GM12878 (cell line): Measurements from ENCODE around the gene CD300E. TPM values are rescaled to one million over a fixed set of nuclear protein-coding genes. Genes with fewer than 3 reads are reported as not detected.

ENCODE experiments used
- ATAC-seq: fragments of 200-7000 bp; cut with Tn5 transposase; 3 replicates; pipeline ENCODE4 v1.9.1; 2020; ENCODE audit warnings: mild to moderate bottlenecking, moderate library complexity
- BruUV-seq: library from RNA; stranded (reverse); fragments of 400-500 nt; replicated peaks from 2 replicates; lab custom pipeline; 2021; lab: Mats Ljungman, UMichigan
- CTCF ChIA-PET: fragments of 300-600 bp; sonication (Branson Sonifier 250); formaldehyde crosslinking; extraction: SDS; loops from one replicate; lab custom pipeline; 2021; ENCODE audit warnings: inconsistent platforms; lab: Yijun Ruan, JAX
- POLR2A ChIA-PET: fragments of 350-600 bp; formaldehyde crosslinking; extraction: SDS; loops from one replicate; lab custom pipeline; 2021; ENCODE audit warnings: inconsistent platforms; lab: Charles Lee
- RAD21 ChIA-PET: fragments of 300-600 bp; sonication (Branson Sonifier 250); formaldehyde crosslinking; loops from one replicate; lab custom pipeline; 2023; ENCODE audit warnings: antibody characterized with exemption; ENCODE audit not compliant: unreplicated experiment; lab: Charles Lee
- SMC1A ChIA-PET: fragments of 300-600 bp; sonication (Branson Sonifier 250); formaldehyde crosslinking; loops from one replicate; lab custom pipeline; 2023; ENCODE audit not compliant: unreplicated experiment, uncharacterized antibody; lab: Charles Lee
- DNase-seq: peaks from one replicate; pipeline ENCODE4 v3.0.0-alpha.2; 2011; ENCODE audit warnings: low read depth, low spot score
- FAIRE-seq: peaks from 3 replicates; lab custom pipeline; 2011; peaks lifted over from hg19 to GRCh38; lab: Jason Lieb, UNC
- H2AFZ ChIP-seq: 2 replicates; pipeline ENCODE4 v1.6.0; 2011; ENCODE audit warnings: low read depth, low read length, control low read depth; ENCODE audit not compliant: control insufficient read depth
- H3K27ac ChIP-seq: 2 replicates; pipeline ENCODE4 v1.5.1; 2011; ENCODE audit warnings: control low read depth; ENCODE audit not compliant: control insufficient read depth, insufficient read depth
- H3K27me3 ChIP-seq, 2 experiments: replicated peaks in 1 of 2; 2 replicates each; pipeline versions ENCODE4 v1.6.0 to v1.6.1; 2011; ENCODE audit warnings: low read length in 1 of 2; ENCODE audit not compliant: control insufficient read depth in 2 of 2, insufficient read depth in 2 of 2
- H3K36me3 ChIP-seq, 2 experiments: 2 replicates each; pipeline ENCODE4 v1.5.1; 2011; ENCODE audit warnings: low read length in 1 of 2; ENCODE audit not compliant: control insufficient read depth in 2 of 2, insufficient read depth in 2 of 2
- H3K4me1 ChIP-seq: 2 replicates; pipeline ENCODE4 v1.6.1; 2011; ENCODE audit warnings: mild to moderate bottlenecking, low read length, moderate library complexity, mixed read lengths; ENCODE audit not compliant: control insufficient read depth, insufficient read depth
- H3K4me2 ChIP-seq: 2 replicates; pipeline ENCODE4 v1.6.0; 2011; ENCODE audit warnings: control low read depth; ENCODE audit not compliant: control insufficient read depth, insufficient read depth
- H3K4me3 ChIP-seq: fragments of 200-600 bp; sonication (generic); 2 replicates; pipeline ENCODE4 v1.5.1; 2016
- H3K79me2 ChIP-seq: 2 replicates; pipeline ENCODE4 v1.6.0; 2011; ENCODE audit warnings: low read length; ENCODE audit not compliant: control insufficient read depth, insufficient read depth
- H3K9ac ChIP-seq: 2 replicates; pipeline ENCODE4 v1.8.0; 2011; ENCODE audit warnings: low read length, control low read depth, mixed read lengths; ENCODE audit not compliant: control insufficient read depth, insufficient read depth
- H3K9me3 ChIP-seq: replicated peaks from 3 replicates; pipeline ENCODE4 v1.5.1; 2011; ENCODE audit warnings: mild to moderate bottlenecking, low read length; ENCODE audit not compliant: control insufficient read depth, insufficient read depth
- H4K20me1 ChIP-seq: 2 replicates; pipeline ENCODE4 v1.6.0; 2011; ENCODE audit not compliant: control insufficient read depth, insufficient read depth
- CTCF ChIP-seq, 3 experiments: IDR thresholded peaks in 2 of 3; conservative IDR thresholded peaks in 1 of 3; 2 replicates each; pipeline ENCODE4 v1.5.1; 2011; ENCODE audit warnings: low read depth in 3 of 3, low read length in 3 of 3, mild to moderate bottlenecking in 3 of 3, control low read depth in 2 of 3, moderate library complexity in 2 of 3, inconsistent platforms in 1 of 3, mixed read lengths in 1 of 3; ENCODE audit not compliant: control insufficient read depth in 2 of 3, insufficient read depth in 1 of 3; ENCODE audit errors: extremely low read depth in 1 of 3
- LARP7 ChIP-seq: fragments of 450-650 bp; IDR thresholded peaks from 2 replicates; pipeline ENCODE4 v1.6.1; 2017; ENCODE audit warnings: mild to moderate bottlenecking
- NFIC ChIP-seq: IDR thresholded peaks from 2 replicates; pipeline ENCODE4 v1.6.1; 2012; ENCODE audit warnings: low read depth, mild to moderate bottlenecking, inconsistent platforms, low read length, moderate library complexity
- RAD21 ChIP-seq: IDR thresholded peaks from 2 replicates; pipeline ENCODE4 v1.6.1; 2011; ENCODE audit warnings: mild to moderate bottlenecking, low read depth, low read length, moderate library complexity; ENCODE audit not compliant: insufficient read depth
- SMC3 ChIP-seq: IDR thresholded peaks from 2 replicates; pipeline ENCODE4 v1.6.1; 2011; ENCODE audit warnings: low read length, improper control_type of control experiment, borderline replicate concordance
- SPI1 ChIP-seq: IDR thresholded peaks from 2 replicates; pipeline ENCODE4 v1.6.1; 2011; ENCODE audit warnings: low read depth, mild to moderate bottlenecking, low read length, moderate library complexity, borderline replicate concordance; ENCODE audit not compliant: insufficient read depth
- YY1 ChIP-seq: IDR thresholded peaks from 2 replicates; pipeline ENCODE4 v1.6.1; 2011; ENCODE audit warnings: low read depth, mild to moderate bottlenecking, low read length
- ZNF24 ChIP-seq: fragments of 450-650 bp; IDR thresholded peaks from 2 replicates; pipeline ENCODE4 v1.6.1; 2017; ENCODE audit warnings: antibody characterized with exemption, mild to moderate bottlenecking
- WGBS: methylation state at CpG from one replicate; pipeline ENCODE4 v1.1.6; 2016; ENCODE audit warnings: low lambda C conversion rate; ENCODE audit not compliant: insufficient replicate concordance, insufficient coverage; ENCODE audit errors: missing lambda C conversion rate; 5-methylcytosine and 5-hydroxymethylcytosine counted together
- in situ Hi-C: fragments of 300-500 bp; cut with MboI; formaldehyde crosslinking; loops from 9 replicates; pipeline ENCODE4 v1.14.3; 2018; ENCODE audit warnings: mixed read lengths
- intact Hi-C: fragments of 100-400 bp; cut with micrococcal nuclease; formaldehyde crosslinking; loops from one replicate; pipeline ENCODE4 v1.14.2; 2022; ENCODE audit not compliant: unreplicated experiment
- polyA plus RNA-seq, 11 experiments: library from polyadenylated mRNA; depleted of rRNA in 4 of 11; unstranded in 6 of 11; stranded (reverse) in 5 of 11; fragments of >200 nt; fragmentation: Nextera tagmentation in 4 of 11; fragmentation: Illumina TruSeq in 1 of 11; extraction: Ambion mirVana in 4 of 11; extraction: Trizol in 1 of 11; gene quantifications; 1 replicate in 1 of 11; 2 replicates in 10 of 11; pipeline versions ENCODE4 v1.2.1 to v1.2.3, GENCODE V29; 2011 to 2016; ENCODE audit warnings: inconsistent platforms in 2 of 11, missing spikeins in 2 of 11, low read depth in 1 of 11
- total RNA-seq, 4 experiments: library from RNA; depleted of rRNA in 3 of 4; stranded (reverse); fragments of >200 nt in 3 of 4; fragmentation: Illumina TruSeq in 1 of 4; extraction: Trizol in 1 of 4; gene quantifications; 2 replicates each; pipeline versions ENCODE4 v1.2.1 to v1.2.3, GENCODE V29; 2013 to 2021

Gene CD300E
- total and polyA plus RNA-seq, 10 of the 15 experiments (the other 5 are each of a cell fraction or from before 2014, with no cell fraction given): not detected

DNA sequence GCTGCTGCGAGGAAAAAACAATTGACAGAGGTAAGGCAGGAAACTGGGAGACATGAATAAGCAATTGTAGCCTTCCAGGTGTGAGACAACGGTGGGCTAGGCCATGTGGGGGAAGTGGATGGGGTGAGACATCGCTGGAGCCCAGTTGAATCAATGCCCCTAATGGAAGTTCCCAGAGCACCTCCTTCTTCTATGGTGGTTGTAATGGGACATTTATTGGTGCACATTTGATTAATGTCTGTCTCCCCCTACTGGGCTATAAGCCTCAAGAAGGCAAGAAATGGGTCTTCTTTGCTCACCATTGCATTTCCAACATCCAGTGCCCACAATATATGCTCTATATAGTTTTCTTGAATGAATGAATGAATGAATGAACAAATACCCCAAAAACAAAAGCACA is 22.7 kb upstream of the CD300E start:
- TF ChIP-seq CTCF (IDR thresholded peaks at IDR 0.05 in 2 of 3, conservative IDR thresholded peaks at IDR 0.05 in 1 of 3; ENCODE audit: control insufficient read depth in 2 of 3, extremely low read depth in 1 of 3, insufficient read depth in 1 of 3, low read depth in 3 of 3, low read length in 3 of 3) (peak; percentile 46 to 68 (median 50); a peak in 5 of 6 replicates), NFIC (no peak), SPI1 (0 out of 2 replicates have a peak, but pooled peaks have one; percentile 10), YY1 (peak; percentile 45; the same call in 1 of the 2 replicates), SMC3 (peak; percentile 60; the same call in 1 of the 2 replicates), LARP7 (no peak), RAD21 (peak; percentile 64), ZNF24 (0 out of 2 replicates have a peak, but pooled peaks have one; percentile 10)
- TF ChIP-seq, all 136 proteins: peak for 6
- Histone ChIP-seq H3K9ac (no peak overlapping the region), H3K4me2 (no peak overlapping the region), H3K4me1 (peaks cover 10% of the 10 kb centered on the region), H3K27me3 (peaks cover 0 to 5% of the 10 kb centered on the region in 2 experiments; a peak in 2 of 4 replicates), H3K4me3 (no peak overlapping the region), H2AFZ (no peak overlapping the region), H4K20me1 (no peaks in the 10 kb centered on the region; the same call in 1 of the 2 replicates), H3K36me3 (no peaks in the 10 kb centered on the region), H3K79me2 (no peaks in the 10 kb centered on the region), H3K27ac (no peak overlapping the region), H3K9me3 (no peaks in the 10 kb centered on the region)
- ChIA-PET SMC1A (no interaction called here), CTCF (interaction anchor here (3.2 kb wide), 1 partner anchor 81 kb away, joined by 14 read pairs; no protein-coding TSS in a partner anchor), RAD21 (interaction anchor here (2.5 kb wide), 1 partner anchor 79 kb away, joined by 9 read pairs; the partner anchor contains the start of gene CD300H), POLR2A (no interaction called here)
- FAIRE-seq (no peak), DNase-seq (no peak), ATAC-seq (peak; percentile 59)
- BruUV-seq: no TSS peak
- 27% methylated on average over 3 of the region's 3 CpGs for WGBS
- intact Hi-C loops: loop anchor here (5.0 kb wide), 1 partner anchor 79 kb away; the partner anchor contains the start of gene CD300H
- in situ Hi-C loops: no loop called here
